Measurements from ENCODE around the gene NSMCE1.

DNA sequence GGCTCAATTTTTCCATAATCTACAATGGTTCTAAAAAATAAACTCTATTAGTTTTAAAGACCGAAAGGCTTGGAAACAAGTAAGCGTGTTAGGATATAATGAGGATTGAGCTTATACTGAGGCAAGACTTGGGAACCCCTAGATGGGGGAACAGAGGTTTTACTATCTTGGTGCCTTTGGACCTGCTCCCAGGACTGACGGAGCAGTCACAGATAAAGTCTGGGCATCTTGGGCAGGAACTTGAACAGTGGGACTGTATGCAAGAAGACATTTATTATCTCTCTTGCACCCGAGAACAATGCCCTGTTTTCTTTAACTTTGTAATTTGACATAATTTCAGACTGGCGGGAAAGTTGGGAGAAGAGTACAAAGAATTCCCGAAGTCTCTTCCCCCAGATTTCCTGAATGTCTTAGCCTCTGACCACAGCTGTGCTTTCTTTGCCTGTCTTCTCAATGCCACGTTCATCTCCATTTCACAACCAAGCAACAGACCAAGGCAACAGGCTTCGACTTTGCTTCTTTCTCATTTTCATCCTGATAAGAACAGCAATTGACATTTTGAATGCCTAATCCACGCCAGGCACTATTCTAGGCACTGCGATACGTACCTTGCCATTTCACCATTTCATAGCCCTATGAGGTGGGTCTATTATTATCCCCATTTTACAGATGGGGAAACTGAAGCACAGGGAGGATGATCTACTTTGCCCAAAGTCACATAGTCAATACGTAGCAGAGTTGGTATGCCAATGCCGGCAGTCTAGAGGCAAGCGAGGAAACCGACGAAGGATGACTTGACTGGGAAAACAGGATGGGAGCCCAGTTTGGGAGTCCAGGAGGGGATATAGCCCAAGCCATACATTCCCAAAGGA, 42.2 kb upstream of the NSMCE1 start:
- TF ChIP-seq, protein P1, sequence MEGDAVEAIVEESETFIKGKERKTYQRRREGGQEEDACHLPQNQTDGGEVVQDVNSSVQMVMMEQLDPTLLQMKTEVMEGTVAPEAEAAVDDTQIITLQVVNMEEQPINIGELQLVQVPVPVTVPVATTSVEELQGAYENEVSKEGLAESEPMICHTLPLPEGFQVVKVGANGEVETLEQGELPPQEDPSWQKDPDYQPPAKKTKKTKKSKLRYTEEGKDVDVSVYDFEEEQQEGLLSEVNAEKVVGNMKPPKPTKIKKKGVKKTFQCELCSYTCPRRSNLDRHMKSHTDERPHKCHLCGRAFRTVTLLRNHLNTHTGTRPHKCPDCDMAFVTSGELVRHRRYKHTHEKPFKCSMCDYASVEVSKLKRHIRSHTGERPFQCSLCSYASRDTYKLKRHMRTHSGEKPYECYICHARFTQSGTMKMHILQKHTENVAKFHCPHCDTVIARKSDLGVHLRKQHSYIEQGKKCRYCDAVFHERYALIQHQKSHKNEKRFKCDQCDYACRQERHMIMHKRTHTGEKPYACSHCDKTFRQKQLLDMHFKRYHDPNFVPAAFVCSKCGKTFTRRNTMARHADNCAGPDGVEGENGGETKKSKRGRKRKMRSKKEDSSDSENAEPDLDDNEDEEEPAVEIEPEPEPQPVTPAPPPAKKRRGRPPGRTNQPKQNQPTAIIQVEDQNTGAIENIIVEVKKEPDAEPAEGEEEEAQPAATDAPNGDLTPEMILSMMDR (conservative IDR thresholded peaks at IDR 0.05 in 1 of 2, IDR thresholded peaks at IDR 0.05 in 1 of 2; ENCODE audit: low read depth in 1 of 2, low read length in 2 of 2) = no peak
- TF ChIP-seq EZH2 (IDR thresholded peaks at IDR 0.05; ENCODE audit: low read length, missing control alignments) = no peak

All from fibroblast of lung (primary cell).